GM12878 (cell line): ENCODE measurements around the gene CCDC81. TPM values are rescaled to one million over a fixed set of nuclear protein-coding genes. Genes with fewer than 3 reads are reported as not detected.
A peak's percentile ranks its signal among the peaks of the same experiment; 100 is the strongest.

Experiments used
- ATAC-seq: fragments of 200-7000 bp; cut with Tn5 transposase; 3 replicates; pipeline ENCODE4 v1.9.1; 2020; ENCODE audit warnings: mild to moderate bottlenecking, moderate library complexity
- BruUV-seq: library from RNA; stranded (reverse); fragments of 400-500 nt; replicated peaks from 2 replicates; lab custom pipeline; 2021; lab: Mats Ljungman, UMichigan
- CTCF ChIA-PET: fragments of 300-600 bp; sonication (Branson Sonifier 250); formaldehyde crosslinking; extraction: SDS; loops from one replicate; lab custom pipeline; 2021; ENCODE audit warnings: inconsistent platforms; lab: Yijun Ruan, JAX
- POLR2A ChIA-PET: fragments of 350-600 bp; formaldehyde crosslinking; extraction: SDS; loops from one replicate; lab custom pipeline; 2021; ENCODE audit warnings: inconsistent platforms; lab: Charles Lee
- RAD21 ChIA-PET: fragments of 300-600 bp; sonication (Branson Sonifier 250); formaldehyde crosslinking; loops from one replicate; lab custom pipeline; 2023; ENCODE audit warnings: antibody characterized with exemption; ENCODE audit not compliant: unreplicated experiment; lab: Charles Lee
- SMC1A ChIA-PET: fragments of 300-600 bp; sonication (Branson Sonifier 250); formaldehyde crosslinking; loops from one replicate; lab custom pipeline; 2023; ENCODE audit not compliant: unreplicated experiment, uncharacterized antibody; lab: Charles Lee
- DNase-seq: peaks from one replicate; pipeline ENCODE4 v3.0.0-alpha.2; 2011; ENCODE audit warnings: low read depth, low spot score
- FAIRE-seq: peaks from 3 replicates; lab custom pipeline; 2011; peaks lifted over from hg19 to GRCh38; lab: Jason Lieb, UNC
- H2AFZ ChIP-seq: 2 replicates; pipeline ENCODE4 v1.6.0; 2011; ENCODE audit warnings: low read depth, low read length, control low read depth; ENCODE audit not compliant: control insufficient read depth
- H3K27ac ChIP-seq: 2 replicates; pipeline ENCODE4 v1.5.1; 2011; ENCODE audit warnings: control low read depth; ENCODE audit not compliant: control insufficient read depth, insufficient read depth
- H3K27me3 ChIP-seq, 2 experiments: replicated peaks in 1 of 2; 2 replicates each; pipeline versions ENCODE4 v1.6.0 to v1.6.1; 2011; ENCODE audit warnings: low read length in 1 of 2; ENCODE audit not compliant: control insufficient read depth in 2 of 2, insufficient read depth in 2 of 2
- H3K36me3 ChIP-seq, 2 experiments: 2 replicates each; pipeline ENCODE4 v1.5.1; 2011; ENCODE audit warnings: low read length in 1 of 2; ENCODE audit not compliant: control insufficient read depth in 2 of 2, insufficient read depth in 2 of 2
- H3K4me1 ChIP-seq: 2 replicates; pipeline ENCODE4 v1.6.1; 2011; ENCODE audit warnings: mild to moderate bottlenecking, low read length, moderate library complexity, mixed read lengths; ENCODE audit not compliant: control insufficient read depth, insufficient read depth
- H3K4me2 ChIP-seq: 2 replicates; pipeline ENCODE4 v1.6.0; 2011; ENCODE audit warnings: control low read depth; ENCODE audit not compliant: control insufficient read depth, insufficient read depth
- H3K4me3 ChIP-seq: fragments of 200-600 bp; sonication (generic); 2 replicates; pipeline ENCODE4 v1.5.1; 2016
- H3K79me2 ChIP-seq: 2 replicates; pipeline ENCODE4 v1.6.0; 2011; ENCODE audit warnings: low read length; ENCODE audit not compliant: control insufficient read depth, insufficient read depth
- H3K9ac ChIP-seq: 2 replicates; pipeline ENCODE4 v1.8.0; 2011; ENCODE audit warnings: low read length, control low read depth, mixed read lengths; ENCODE audit not compliant: control insufficient read depth, insufficient read depth
- H3K9me3 ChIP-seq: replicated peaks from 3 replicates; pipeline ENCODE4 v1.5.1; 2011; ENCODE audit warnings: mild to moderate bottlenecking, low read length; ENCODE audit not compliant: control insufficient read depth, insufficient read depth
- H4K20me1 ChIP-seq: 2 replicates; pipeline ENCODE4 v1.6.0; 2011; ENCODE audit not compliant: control insufficient read depth, insufficient read depth
- BRCA1 ChIP-seq: IDR thresholded peaks from 2 replicates; pipeline ENCODE4 v1.6.1; 2011; ENCODE audit warnings: low read depth, low read length, improper control_type of control experiment
- KDM1A ChIP-seq: fragments of 200-600 bp; sonication (generic); IDR thresholded peaks from 2 replicates; pipeline ENCODE4 v1.6.1; 2016; ENCODE audit warnings: borderline replicate concordance
- MYB ChIP-seq: fragments of 150-350 bp; IDR thresholded peaks from 2 replicates; pipeline ENCODE4 v1.6.1; 2014; ENCODE audit warnings: mild to moderate bottlenecking, low read depth, low read length, borderline replicate concordance
- NFIC ChIP-seq: IDR thresholded peaks from 2 replicates; pipeline ENCODE4 v1.6.1; 2012; ENCODE audit warnings: low read depth, mild to moderate bottlenecking, inconsistent platforms, low read length, moderate library complexity
- POLR2A ChIP-seq: IDR thresholded peaks from 2 replicates; pipeline ENCODE4 v1.6.1; 2011; ENCODE audit warnings: low read depth, mild to moderate bottlenecking, low read length
- RELA ChIP-seq: fragments of 450-650 bp; IDR thresholded peaks from 2 replicates; pipeline ENCODE4 v1.8.0; 2014; ENCODE audit warnings: borderline replicate concordance; ENCODE audit not compliant: partially characterized antibody
- SUZ12 ChIP-seq: fragments of 200-600 bp; sonication (generic); IDR thresholded peaks from one replicate; pipeline ENCODE4 v1.6.1; 2018; ENCODE audit warnings: antibody characterized with exemption, mild to moderate bottlenecking; ENCODE audit not compliant: unreplicated experiment
- WGBS: methylation state at CpG from one replicate; pipeline ENCODE4 v1.1.6; 2016; ENCODE audit warnings: low lambda C conversion rate; ENCODE audit not compliant: insufficient replicate concordance, insufficient coverage; ENCODE audit errors: missing lambda C conversion rate; 5-methylcytosine and 5-hydroxymethylcytosine counted together
- in situ Hi-C: fragments of 300-500 bp; cut with MboI; formaldehyde crosslinking; loops from 9 replicates; pipeline ENCODE4 v1.14.3; 2018; ENCODE audit warnings: mixed read lengths
- intact Hi-C: fragments of 100-400 bp; cut with micrococcal nuclease; formaldehyde crosslinking; loops from one replicate; pipeline ENCODE4 v1.14.2; 2022; ENCODE audit not compliant: unreplicated experiment
- polyA plus RNA-seq, 11 experiments: library from polyadenylated mRNA; depleted of rRNA in 4 of 11; unstranded in 6 of 11; stranded (reverse) in 5 of 11; fragments of >200 nt; fragmentation: Nextera tagmentation in 4 of 11; fragmentation: Illumina TruSeq in 1 of 11; extraction: Ambion mirVana in 4 of 11; extraction: Trizol in 1 of 11; gene quantifications; 1 replicate in 1 of 11; 2 replicates in 10 of 11; pipeline versions ENCODE4 v1.2.1 to v1.2.3, GENCODE V29; 2011 to 2016; ENCODE audit warnings: inconsistent platforms in 2 of 11, missing spikeins in 2 of 11, low read depth in 1 of 11
- total RNA-seq, 4 experiments: library from RNA; depleted of rRNA in 3 of 4; stranded (reverse); fragments of >200 nt in 3 of 4; fragmentation: Illumina TruSeq in 1 of 4; extraction: Trizol in 1 of 4; gene quantifications; 2 replicates each; pipeline versions ENCODE4 v1.2.1 to v1.2.3, GENCODE V29; 2013 to 2021
- TF ChIP-seq, protein P1 (sequence below): IDR thresholded peaks from 2 replicates; pipeline ENCODE4 v1.6.1; 2011; ENCODE audit warnings: borderline replicate concordance, low read depth, mild to moderate bottlenecking, moderate library complexity, mixed read lengths, low read length; ENCODE audit not compliant: insufficient read depth; ENCODE audit errors: extremely low read length
- TF ChIP-seq, protein P2 (sequence below): IDR thresholded peaks from 2 replicates; pipeline ENCODE4 v1.6.1; 2012; ENCODE audit warnings: low read length, inconsistent platforms
- TF ChIP-seq, protein P3 (sequence below): fragments of 450-650 bp; IDR thresholded peaks from 2 replicates; pipeline ENCODE4 v1.6.1; 2017; ENCODE audit warnings: mild to moderate bottlenecking, moderate library complexity

CCDC81 gene
- total and polyA plus RNA-seq, 10 of the 15 experiments (the other 5 are each of a cell fraction or from before 2014, with no cell fraction given) = 0.06 to 0.53 (median 0.22) TPM

DNA sequence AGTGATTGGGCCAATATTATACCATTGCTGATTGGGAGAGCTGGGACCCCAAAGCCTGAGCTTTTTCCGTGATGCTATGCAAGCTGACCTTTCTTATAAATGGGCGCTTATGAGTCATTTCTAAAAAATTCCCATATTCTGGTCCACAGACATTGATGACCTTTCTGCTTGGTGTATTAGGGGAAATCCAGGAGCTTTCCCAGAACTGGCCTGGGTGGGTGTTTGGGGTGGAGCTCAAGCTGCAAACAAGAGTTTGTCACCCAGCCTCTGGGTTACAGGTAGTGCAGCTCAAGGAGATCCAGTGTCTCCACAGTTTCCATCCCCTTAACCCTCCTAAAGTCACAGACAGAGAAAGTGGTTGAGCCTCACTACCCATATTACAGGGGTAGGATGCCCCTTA, 67.7 kb downstream of the CCDC81 start:
- DNase-seq (no peak), FAIRE-seq (no peak)
- H4K20me1 ChIP-seq = no peaks in the 10 kb centered on the region
- CTCF ChIA-PET = interaction anchor here (1.2 to 2.5 kb wide), 4 partner anchors 12 to 503 kb away, joined by 3 to 14 read pairs (median 3); no protein-coding TSS in a partner anchor
- RAD21 ChIA-PET = interaction anchor here (1.0 kb wide), 1 partner anchor 44 kb away, joined by 4 read pairs; no protein-coding TSS in a partner anchor
- H3K4me1 ChIP-seq = peaks cover 11% of the 10 kb centered on the region
- in situ Hi-C loops = no loop called here
- H3K27ac ChIP-seq = no peak overlapping the region
- BruUV-seq = no TSS peak
- no peak overlapping the region for H3K9ac ChIP-seq
- TF ChIP-seq POLR2A (no peak), NFIC (0 out of 2 replicates have a peak, but pooled peaks have one; percentile 19)
- TF ChIP-seq, all 136 proteins: peak for 1
- Histone ChIP-seq H3K36me3 (no peaks in the 10 kb centered on the region), H3K4me3 (no peak overlapping the region), H2AFZ (no peak overlapping the region), H3K27me3 (no peaks in the 10 kb centered on the region), H3K4me2 (no peak overlapping the region), H3K79me2 (no peaks in the 10 kb centered on the region), H3K9me3 (no peaks in the 10 kb centered on the region)
- POLR2A ChIA-PET = no interaction called here
- ATAC-seq = no peak
- 87% methylated on average over 2 of the region's 2 CpGs for WGBS
- SMC1A ChIA-PET = interaction anchor here (1.1 to 1.5 kb wide), 3 partner anchors 13 to 152 kb away, joined by 3 read pairs; no protein-coding TSS in a partner anchor
- intact Hi-C loops = no loop called here

DNA sequence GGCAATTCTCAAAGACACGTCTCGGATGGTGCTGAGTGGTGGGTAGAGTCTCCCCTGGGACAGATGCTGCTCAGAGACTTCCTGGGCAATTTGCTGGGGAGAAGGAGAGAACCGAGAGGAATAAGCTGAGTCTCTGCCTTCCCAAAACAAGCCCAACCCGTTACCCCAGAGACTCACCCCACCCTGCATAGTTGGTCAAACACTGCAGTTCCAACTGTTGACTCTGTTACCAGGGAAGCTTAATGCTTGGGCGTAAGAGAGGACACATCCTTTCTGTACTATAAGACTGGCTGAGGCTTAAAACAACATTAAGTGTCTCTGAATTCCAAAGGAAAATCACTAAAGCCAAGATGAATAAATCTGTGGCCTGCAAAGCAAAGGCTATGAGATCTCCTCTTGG, 68.1 kb downstream of the CCDC81 start:
- intact Hi-C loops (no loop called here), in situ Hi-C loops (no loop called here)
- CTCF ChIA-PET = interaction anchor here (1.2 to 2.5 kb wide), 4 partner anchors 12 to 503 kb away, joined by 3 to 14 read pairs (median 3); no protein-coding TSS in a partner anchor
- no peak overlapping the region for H2AFZ ChIP-seq
- H4K20me1 ChIP-seq = no peaks in the 10 kb centered on the region
- no peaks in the 10 kb centered on the region for H3K36me3 ChIP-seq
- no peak for DNase-seq
- POLR2A ChIA-PET = no interaction called here
- SMC1A ChIA-PET = interaction anchor here (1.1 to 1.5 kb wide), 3 partner anchors 12 to 152 kb away, joined by 3 read pairs; no protein-coding TSS in a partner anchor
- no peak overlapping the region for H3K4me3 ChIP-seq
- no peak for FAIRE-seq
- H3K27ac ChIP-seq = no peak overlapping the region
- H3K9me3 ChIP-seq = no peaks in the 10 kb centered on the region
- no peaks in the 10 kb centered on the region for H3K79me2 ChIP-seq
- no peak overlapping the region for H3K4me2 ChIP-seq
- WGBS = 67% methylated on average over 5 of the region's 5 CpGs
- RAD21 ChIA-PET = interaction anchor here (0.6 kb wide), 1 partner anchor 14 kb away, joined by 3 read pairs; no protein-coding TSS in a partner anchor
- no TSS peak for BruUV-seq
- no peak overlapping the region for H3K9ac ChIP-seq
- H3K27me3 ChIP-seq = no peaks in the 10 kb centered on the region
- peaks cover 11% of the 10 kb centered on the region for H3K4me1 ChIP-seq
- ATAC-seq = no peak
- TF ChIP-seq MYB = no peak
- TF ChIP-seq, protein P1, sequence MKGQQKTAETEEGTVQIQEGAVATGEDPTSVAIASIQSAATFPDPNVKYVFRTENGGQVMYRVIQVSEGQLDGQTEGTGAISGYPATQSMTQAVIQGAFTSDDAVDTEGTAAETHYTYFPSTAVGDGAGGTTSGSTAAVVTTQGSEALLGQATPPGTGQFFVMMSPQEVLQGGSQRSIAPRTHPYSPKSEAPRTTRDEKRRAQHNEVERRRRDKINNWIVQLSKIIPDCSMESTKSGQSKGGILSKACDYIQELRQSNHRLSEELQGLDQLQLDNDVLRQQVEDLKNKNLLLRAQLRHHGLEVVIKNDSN = no peak
- no peak for TF ChIP-seq RELA
- TF ChIP-seq SUZ12 = no peak
- no peak for TF ChIP-seq BRCA1
- TF ChIP-seq, protein P2, sequence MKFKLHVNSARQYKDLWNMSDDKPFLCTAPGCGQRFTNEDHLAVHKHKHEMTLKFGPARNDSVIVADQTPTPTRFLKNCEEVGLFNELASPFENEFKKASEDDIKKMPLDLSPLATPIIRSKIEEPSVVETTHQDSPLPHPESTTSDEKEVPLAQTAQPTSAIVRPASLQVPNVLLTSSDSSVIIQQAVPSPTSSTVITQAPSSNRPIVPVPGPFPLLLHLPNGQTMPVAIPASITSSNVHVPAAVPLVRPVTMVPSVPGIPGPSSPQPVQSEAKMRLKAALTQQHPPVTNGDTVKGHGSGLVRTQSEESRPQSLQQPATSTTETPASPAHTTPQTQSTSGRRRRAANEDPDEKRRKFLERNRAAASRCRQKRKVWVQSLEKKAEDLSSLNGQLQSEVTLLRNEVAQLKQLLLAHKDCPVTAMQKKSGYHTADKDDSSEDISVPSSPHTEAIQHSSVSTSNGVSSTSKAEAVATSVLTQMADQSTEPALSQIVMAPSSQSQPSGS = no peak
- no peak for TF ChIP-seq KDM1A
- TF ChIP-seq, protein P3, sequence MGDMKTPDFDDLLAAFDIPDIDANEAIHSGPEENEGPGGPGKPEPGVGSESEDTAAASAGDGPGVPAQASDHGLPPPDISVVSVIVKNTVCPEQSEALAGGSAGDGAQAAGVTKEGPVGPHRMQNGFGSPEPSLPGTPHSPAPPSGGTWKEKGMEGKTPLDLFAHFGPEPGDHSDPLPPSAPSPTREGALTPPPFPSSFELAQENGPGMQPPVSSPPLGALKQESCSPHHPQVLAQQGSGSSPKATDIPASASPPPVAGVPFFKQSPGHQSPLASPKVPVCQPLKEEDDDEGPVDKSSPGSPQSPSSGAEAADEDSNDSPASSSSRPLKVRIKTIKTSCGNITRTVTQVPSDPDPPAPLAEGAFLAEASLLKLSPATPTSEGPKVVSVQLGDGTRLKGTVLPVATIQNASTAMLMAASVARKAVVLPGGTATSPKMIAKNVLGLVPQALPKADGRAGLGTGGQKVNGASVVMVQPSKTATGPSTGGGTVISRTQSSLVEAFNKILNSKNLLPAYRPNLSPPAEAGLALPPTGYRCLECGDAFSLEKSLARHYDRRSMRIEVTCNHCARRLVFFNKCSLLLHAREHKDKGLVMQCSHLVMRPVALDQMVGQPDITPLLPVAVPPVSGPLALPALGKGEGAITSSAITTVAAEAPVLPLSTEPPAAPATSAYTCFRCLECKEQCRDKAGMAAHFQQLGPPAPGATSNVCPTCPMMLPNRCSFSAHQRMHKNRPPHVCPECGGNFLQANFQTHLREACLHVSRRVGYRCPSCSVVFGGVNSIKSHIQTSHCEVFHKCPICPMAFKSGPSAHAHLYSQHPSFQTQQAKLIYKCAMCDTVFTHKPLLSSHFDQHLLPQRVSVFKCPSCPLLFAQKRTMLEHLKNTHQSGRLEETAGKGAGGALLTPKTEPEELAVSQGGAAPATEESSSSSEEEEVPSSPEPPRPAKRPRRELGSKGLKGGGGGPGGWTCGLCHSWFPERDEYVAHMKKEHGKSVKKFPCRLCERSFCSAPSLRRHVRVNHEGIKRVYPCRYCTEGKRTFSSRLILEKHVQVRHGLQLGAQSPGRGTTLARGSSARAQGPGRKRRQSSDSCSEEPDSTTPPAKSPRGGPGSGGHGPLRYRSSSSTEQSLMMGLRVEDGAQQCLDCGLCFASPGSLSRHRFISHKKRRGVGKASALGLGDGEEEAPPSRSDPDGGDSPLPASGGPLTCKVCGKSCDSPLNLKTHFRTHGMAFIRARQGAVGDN = no peak
